ENCODE measurements around the gene TNRC18.

TNRC18 gene

DNA sequence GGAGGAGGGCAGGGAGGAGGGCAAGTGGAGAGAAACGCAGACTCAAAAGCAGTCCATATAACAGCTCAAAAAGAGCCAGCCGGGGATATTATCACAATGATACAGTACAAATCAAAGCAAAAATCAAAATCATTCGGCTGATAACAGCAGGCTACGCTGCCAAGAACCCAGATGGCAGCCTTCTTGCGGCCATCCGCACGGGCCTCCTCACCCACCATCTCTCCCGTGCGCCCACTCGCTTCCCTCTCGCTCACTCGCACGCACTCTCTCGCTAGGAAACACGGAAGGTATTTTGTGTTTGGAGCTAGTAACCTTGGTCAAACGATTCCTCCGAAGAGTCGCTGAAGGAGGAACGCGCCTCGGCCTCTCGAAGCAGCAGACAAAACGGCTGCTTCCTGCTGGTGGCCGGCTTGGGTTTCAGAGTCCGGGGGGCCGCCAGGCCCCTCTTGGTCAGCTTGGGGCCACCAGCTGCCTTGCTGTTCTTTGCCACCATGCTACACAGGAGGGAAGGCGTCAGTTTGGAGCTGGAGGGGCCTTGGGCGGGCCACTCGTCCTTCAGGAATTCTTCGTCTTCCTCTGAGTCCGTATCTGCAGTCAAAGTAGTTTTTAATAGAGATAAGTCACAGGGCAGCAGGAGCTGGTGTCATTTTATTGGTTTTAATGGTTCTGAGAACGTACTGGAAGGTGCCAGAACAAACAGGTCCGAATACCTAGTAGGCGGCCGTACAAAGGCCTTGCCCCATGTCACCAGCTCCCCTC, 71.9 kb downstream of the TNRC18 start:
- H3K36me3 ChIP-seq (ENCODE audit: insufficient read depth, low read length) = peaks cover 18% of the 10 kb centered on the region
- no peak overlapping the region for H3K9ac ChIP-seq (ENCODE audit: low read length)
- H3F3A ChIP-seq (ENCODE audit: insufficient read depth, low read length) = no peaks in the 10 kb centered on the region
- peaks cover 26% of the 10 kb centered on the region for H3K4me1 ChIP-seq (ENCODE audit: insufficient read depth, low read length, severe bottlenecking)
- no peaks in the 10 kb centered on the region for H3K27me3 ChIP-seq (ENCODE audit: insufficient read depth, low read length)
- no peak overlapping the region for H3K4me3 ChIP-seq (ENCODE audit: low read depth, low read length, poor library complexity, severe bottlenecking)
- H3K9me3 ChIP-seq (ENCODE audit: low read length) = no peaks in the 10 kb centered on the region
- H2AFZ ChIP-seq (ENCODE audit: low read length) = no peak overlapping the region
- H4K20me1 ChIP-seq (ENCODE audit: insufficient read depth, low read length) = no peaks in the 10 kb centered on the region
- no peak for TF ChIP-seq EZH2 (IDR thresholded peaks at IDR 0.05; ENCODE audit: borderline replicate concordance, low read length)
- TF ChIP-seq, protein P1, sequence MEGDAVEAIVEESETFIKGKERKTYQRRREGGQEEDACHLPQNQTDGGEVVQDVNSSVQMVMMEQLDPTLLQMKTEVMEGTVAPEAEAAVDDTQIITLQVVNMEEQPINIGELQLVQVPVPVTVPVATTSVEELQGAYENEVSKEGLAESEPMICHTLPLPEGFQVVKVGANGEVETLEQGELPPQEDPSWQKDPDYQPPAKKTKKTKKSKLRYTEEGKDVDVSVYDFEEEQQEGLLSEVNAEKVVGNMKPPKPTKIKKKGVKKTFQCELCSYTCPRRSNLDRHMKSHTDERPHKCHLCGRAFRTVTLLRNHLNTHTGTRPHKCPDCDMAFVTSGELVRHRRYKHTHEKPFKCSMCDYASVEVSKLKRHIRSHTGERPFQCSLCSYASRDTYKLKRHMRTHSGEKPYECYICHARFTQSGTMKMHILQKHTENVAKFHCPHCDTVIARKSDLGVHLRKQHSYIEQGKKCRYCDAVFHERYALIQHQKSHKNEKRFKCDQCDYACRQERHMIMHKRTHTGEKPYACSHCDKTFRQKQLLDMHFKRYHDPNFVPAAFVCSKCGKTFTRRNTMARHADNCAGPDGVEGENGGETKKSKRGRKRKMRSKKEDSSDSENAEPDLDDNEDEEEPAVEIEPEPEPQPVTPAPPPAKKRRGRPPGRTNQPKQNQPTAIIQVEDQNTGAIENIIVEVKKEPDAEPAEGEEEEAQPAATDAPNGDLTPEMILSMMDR (IDR thresholded peaks at IDR 0.05; ENCODE audit: low read length) = no peak
- no peaks in the 10 kb centered on the region for H3K9me2 ChIP-seq (ENCODE audit: low read depth, low read length)
- H3K27ac ChIP-seq (ENCODE audit: low read depth, low read length, poor library complexity, severe bottlenecking) = no peak overlapping the region
- no peak overlapping the region for H3K4me2 ChIP-seq (ENCODE audit: low read length)
- no peaks in the 10 kb centered on the region for H3K79me2 ChIP-seq (ENCODE audit: insufficient read depth, low read length)

DNA sequence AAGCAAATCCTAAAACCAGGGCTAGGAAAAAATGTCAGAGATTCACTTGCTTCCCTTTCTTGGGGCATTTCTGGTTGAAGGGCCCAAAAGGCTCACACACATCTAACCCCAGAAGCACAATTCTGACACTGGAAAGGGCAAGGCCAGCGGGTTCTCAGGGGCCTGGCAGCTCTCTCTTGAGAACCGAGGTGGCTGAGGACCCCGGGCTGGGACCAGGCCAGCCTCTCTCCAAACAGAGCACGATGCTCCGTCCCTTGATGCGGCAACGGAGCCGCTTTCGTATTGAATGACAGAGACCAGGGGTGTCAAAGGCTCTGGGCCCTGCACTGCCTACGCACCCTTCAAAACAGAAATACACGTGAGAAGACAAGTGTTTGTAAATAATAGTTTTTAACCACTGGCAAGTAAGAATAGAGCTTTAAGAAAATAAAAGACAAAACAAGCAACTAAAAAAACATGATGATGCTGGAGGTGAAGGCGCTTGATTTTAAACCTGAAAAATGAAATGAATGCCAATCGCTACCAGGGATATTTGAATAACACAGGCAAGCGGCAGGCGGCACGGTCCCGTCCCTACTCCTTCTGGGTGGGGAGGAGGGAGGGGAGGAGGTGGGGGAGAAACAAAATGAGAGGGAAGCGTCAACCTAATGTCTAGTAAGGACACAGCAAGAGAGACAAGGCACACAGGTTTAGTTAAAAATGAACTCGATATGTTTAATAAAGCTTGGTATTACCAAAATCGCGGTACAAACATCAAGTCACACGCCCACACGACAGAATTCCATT, 72.8 kb downstream of the TNRC18 start:
- peaks cover 26% of the 10 kb centered on the region for H3K4me1 ChIP-seq (ENCODE audit: insufficient read depth, low read length, severe bottlenecking)
- H4K20me1 ChIP-seq (ENCODE audit: insufficient read depth, low read length) = no peaks in the 10 kb centered on the region
- H3K27me3 ChIP-seq (ENCODE audit: insufficient read depth, low read length) = no peaks in the 10 kb centered on the region
- H3F3A ChIP-seq (ENCODE audit: insufficient read depth, low read length) = no peaks in the 10 kb centered on the region
- H2AFZ ChIP-seq (ENCODE audit: low read length) = no peak overlapping the region
- TF ChIP-seq, protein P1 (IDR thresholded peaks at IDR 0.05; ENCODE audit: low read length) = no peak
- no peak for TF ChIP-seq EZH2 (IDR thresholded peaks at IDR 0.05; ENCODE audit: borderline replicate concordance, low read length)
- H3K9ac ChIP-seq (ENCODE audit: low read length) = no peak overlapping the region
- no peak overlapping the region for H3K4me2 ChIP-seq (ENCODE audit: low read length)
- no peaks in the 10 kb centered on the region for H3K9me3 ChIP-seq (ENCODE audit: low read length)
- no peaks in the 10 kb centered on the region for H3K9me2 ChIP-seq (ENCODE audit: low read depth, low read length)
- H3K4me3 ChIP-seq (ENCODE audit: low read depth, low read length, poor library complexity, severe bottlenecking) = no peak overlapping the region
- H3K27ac ChIP-seq (ENCODE audit: low read depth, low read length, poor library complexity, severe bottlenecking) = no peak overlapping the region
- peaks cover 11% of the 10 kb centered on the region for H3K36me3 ChIP-seq (ENCODE audit: insufficient read depth, low read length)
- no peaks in the 10 kb centered on the region for H3K79me2 ChIP-seq (ENCODE audit: insufficient read depth, low read length)

DNA sequence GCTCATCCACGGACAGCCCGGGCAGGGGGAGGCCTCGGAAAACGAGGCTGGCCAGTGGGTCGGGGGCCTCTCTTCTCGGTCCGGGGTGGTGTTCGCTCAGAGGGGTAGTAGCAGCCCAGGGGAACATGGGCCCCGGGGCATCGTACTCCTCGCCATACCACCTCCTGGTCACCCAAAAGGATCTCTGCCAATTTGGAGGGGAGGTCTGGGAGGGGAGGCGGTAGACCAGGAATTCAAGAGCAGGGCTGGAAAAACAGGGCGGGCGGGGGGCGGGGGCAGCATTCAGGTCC, 73.5 kb downstream of the TNRC18 start:
- Histone ChIP-seq H3K9me3 (ENCODE audit: low read length) (no peaks in the 10 kb centered on the region), H3K4me2 (ENCODE audit: low read length) (no peak overlapping the region), H3K79me2 (ENCODE audit: insufficient read depth, low read length) (no peaks in the 10 kb centered on the region), H3K4me1 (ENCODE audit: insufficient read depth, low read length, severe bottlenecking) (peaks cover 21% of the 10 kb centered on the region), H3K27me3 (ENCODE audit: insufficient read depth, low read length) (no peaks in the 10 kb centered on the region), H2AFZ (ENCODE audit: low read length) (no peak overlapping the region), H3K9ac (ENCODE audit: low read length) (no peak overlapping the region), H4K20me1 (ENCODE audit: insufficient read depth, low read length) (no peaks in the 10 kb centered on the region), H3K27ac (ENCODE audit: low read depth, low read length, poor library complexity, severe bottlenecking) (no peak overlapping the region), H3K4me3 (ENCODE audit: low read depth, low read length, poor library complexity, severe bottlenecking) (no peak overlapping the region), H3F3A (ENCODE audit: insufficient read depth, low read length) (no peaks in the 10 kb centered on the region), H3K9me2 (ENCODE audit: low read depth, low read length) (no peaks in the 10 kb centered on the region), H3K36me3 (ENCODE audit: insufficient read depth, low read length) (peaks cover 12% of the 10 kb centered on the region)
- TF ChIP-seq EZH2 (IDR thresholded peaks at IDR 0.05; ENCODE audit: borderline replicate concordance, low read length) = no peak
- TF ChIP-seq, protein P1 (IDR thresholded peaks at IDR 0.05; ENCODE audit: low read length) = no peak
